Tibial nerve (tissue), 4 donors: ENCODE results near the gene RBPJL. TPM values are rescaled to one million over a fixed set of nuclear protein-coding genes. Genes with fewer than 3 reads are reported as not detected.
"Not testable (repeated sequence)": the region's sequence is repeated elsewhere in the genome, so short reads cannot be mapped to it uniquely, and the experiment has no call there.

ENCODE experiments used
- DNase-seq, 2 donors: peaks; one replicate each; pipeline ENCODE4 v3.0.0-alpha.2; 2019; ENCODE audit warnings: low spot score in 2 of 2
- H3K27ac ChIP-seq, 4 donors: fragments of 200-600 bp; sonication (generic) in 3 of 4; one replicate each; pipeline ENCODE4 v1.5.1; 2017 to 2019; ENCODE audit warnings: mild to moderate bottlenecking in 1 of 4
- H3K27me3 ChIP-seq, 2 donors: fragments of 200-600 bp; sonication (generic) in 1 of 2; one replicate each; pipeline versions ENCODE4 v1.5.1 to v1.6.0; 2017 to 2019
- H3K36me3 ChIP-seq, 3 donors: fragments of 200-600 bp; sonication (generic); one replicate each; pipeline ENCODE4 v1.5.1; 2018 to 2019
- H3K4me1 ChIP-seq, 4 donors: fragments of 200-600 bp; sonication (generic) in 3 of 4; one replicate each; pipeline ENCODE4 v1.5.1; 2017 to 2019
- H3K4me3 ChIP-seq, 4 donors: fragments of 200-600 bp; sonication (generic) in 3 of 4; one replicate each; pipeline ENCODE4 v1.5.1; 2017 to 2019; ENCODE audit warnings: mild to moderate bottlenecking in 1 of 4, moderate library complexity in 1 of 4
- H3K9me3 ChIP-seq, 4 donors: fragments of 200-600 bp; sonication (generic) in 3 of 4; one replicate each; pipeline ENCODE4 v1.5.1; 2017 to 2019
- CTCF ChIP-seq, 5 experiments: fragments of 200-600 bp in 3 of 5; fragments of 450-650 bp in 2 of 5; sonication (generic) in 3 of 5; IDR thresholded peaks; one replicate each; pipeline ENCODE4 v1.5.1; 2016 to 2019; ENCODE audit warnings: antibody characterized with exemption in 5 of 5, mild to moderate bottlenecking in 3 of 5, moderate library complexity in 2 of 5
- EP300 ChIP-seq, 2 donors: sonication (generic); formaldehyde crosslinking; IDR thresholded peaks; one replicate each; pipeline ENCODE4 v1.6.1; 2017; ENCODE audit warnings: antibody characterized with exemption in 2 of 2, mild to moderate bottlenecking in 1 of 2
- POLR2A ChIP-seq, 2 donors: fragments of 450-650 bp; IDR thresholded peaks; one replicate each; pipeline ENCODE4 v1.6.1; 2017; ENCODE audit warnings: antibody characterized with exemption in 2 of 2, mild to moderate bottlenecking in 2 of 2, moderate library complexity in 2 of 2
- WGBS, 2 donors: methylation state at CpG; one replicate each; pipeline ENCODE4 v1.1.5; 2018; 5-methylcytosine and 5-hydroxymethylcytosine counted together
- total RNA-seq, 4 donors: library from RNA; depleted of rRNA; stranded (reverse); fragments of >200 nt; gene quantifications; one replicate each; pipeline ENCODE4 v1.1.0, GENCODE V29; 2016

The RBPJL gene
- total RNA-seq, 4 donors from 2014 or later = 0.44 TPM; not detected in 3

- no peak for DNase-seq
- Histone ChIP-seq H3K36me3 (no peaks in the 10 kb centered on the region), H3K4me3 (peak overlapping the region; percentile 58 to 79 (median 70)), H3K27ac (peak overlapping the region; percentile 90 to 98 (median 94)), H3K4me1 (peaks cover 0 to 61% (median 45%) of the 10 kb centered on the region in 4 donors), H3K27me3 (no peaks in the 10 kb centered on the region), H3K9me3 (no peaks in the 10 kb centered on the region)
- 19 to 32% methylated on average over 6 of the region's 10 CpGs for WGBS, 2 donors
- TF ChIP-seq EP300 (IDR thresholded peaks at IDR 0.05) (no peak), CTCF (IDR thresholded peaks at IDR 0.05) (no peak), POLR2A (IDR thresholded peaks at IDR 0.05) (no peak)
These were observed 40.8 kb downstream of the RBPJL start for GRCh38 chr20:45347297-45347935.

- Histone ChIP-seq H3K4me1 (peaks cover 0 to 54% (median 37%) of the 10 kb centered on the region in 4 donors), H3K4me3 (peak within 1 kb of the TSS; percentile 58 to 79 (median 70)), H3K9me3 (no peaks in the 10 kb centered on the region), H3K27ac (peak within 1 kb of the TSS; percentile 90 to 98 (median 94)), H3K27me3 (no peaks in the 10 kb centered on the region), H3K36me3 (no peaks in the 10 kb centered on the region)
- peak in 1 of 2 donors; percentile 52 for DNase-seq
- WGBS, 2 donors = 1 to 3% methylated on average over 20 to 47 of the region's 77 CpGs
- peak in 1 of 2 donors; percentile 98 for TF ChIP-seq EP300 (IDR thresholded peaks at IDR 0.05)
- TF ChIP-seq POLR2A (IDR thresholded peaks at IDR 0.05) = peak; percentile 86 to 92
- TF ChIP-seq CTCF (IDR thresholded peaks at IDR 0.05) = no peak
These were observed 41.5 kb downstream of the RBPJL start, which contains the start of gene SDC4 for GRCh38 chr20:45347936-45348778. SDC4 (minus strand) TSS chr20:45348424; CDS start chr20:45348384, 40 bp downstream.

GRCh38 chr20:45350217-45350616, 43.6 kb downstream of the RBPJL start:
- Histone ChIP-seq H3K36me3 (no peaks in the 10 kb centered on the region), H3K27me3 (no peaks in the 10 kb centered on the region), H3K9me3 (no peaks in the 10 kb centered on the region), H3K4me3 (no peak overlapping the region), H3K27ac (peak overlapping the region in 1 of 4 donors; percentile 96), H3K4me1 (peaks cover 0 to 37% (median 18%) of the 10 kb centered on the region in 4 donors)
- 50 to 71% methylated on average over 1 of the region's 1 CpG for WGBS, 2 donors
- DNase-seq = no peak
- TF ChIP-seq CTCF (IDR thresholded peaks at IDR 0.05) (no peak), EP300 (IDR thresholded peaks at IDR 0.05) (no peak), POLR2A (IDR thresholded peaks at IDR 0.05) (no peak)

- not testable (repeated sequence) for H3K9me3 ChIP-seq, H3K27me3 ChIP-seq, H3K27ac ChIP-seq, H3K4me3 ChIP-seq, DNase-seq, H3K36me3 ChIP-seq
- H3K4me1 ChIP-seq = peaks cover 0 to 35% (median 12%) of the 10 kb centered on the region in 4 donors
- WGBS, 2 donors = 94 to 95% methylated on average over 10 of the region's 10 CpGs
These were observed 44.2 kb downstream of the RBPJL start for GRCh38 chr20:45350795-45351194.

- H3K27ac ChIP-seq = peak overlapping the region in 1 of 4 donors; percentile 35
- H3K9me3 ChIP-seq = no peaks in the 10 kb centered on the region
- H3K4me1 ChIP-seq = peaks cover 0 to 26% (median 8%) of the 10 kb centered on the region in 4 donors
- no peak for DNase-seq
- no peaks in the 10 kb centered on the region for H3K27me3 ChIP-seq
- 85 to 89% methylated on average over 3 of the region's 3 CpGs for WGBS, 2 donors
- TF ChIP-seq EP300 (IDR thresholded peaks at IDR 0.05) = no peak
- TF ChIP-seq POLR2A (IDR thresholded peaks at IDR 0.05) = no peak
- TF ChIP-seq CTCF (IDR thresholded peaks at IDR 0.05) = no peak
- H3K36me3 ChIP-seq = no peaks in the 10 kb centered on the region
- H3K4me3 ChIP-seq = no peak overlapping the region
These were observed 46.1 kb downstream of the RBPJL start for GRCh38 chr20:45352729-45353128.
